Right ventricle myocardium inferior (tissue), 1 donor: ENCODE results near the gene NOD1. TPM values are rescaled to one million over a fixed set of nuclear protein-coding genes. Genes with fewer than 3 reads are reported as not detected.

Experiments used
- ATAC-seq: fragments of 200-7000 bp; cut with Tn5 transposase; one replicate; pipeline ENCODE4 v1.9.1; 2020; ENCODE audit warnings: mild to moderate bottlenecking, moderate library complexity
- DNase-seq: peaks from one replicate; pipeline ENCODE4 v3.0.0; 2021; ENCODE audit errors: missing footprints
- intact Hi-C: fragments of 100-400 bp; cut with DNase I; formaldehyde crosslinking; loops from one replicate; pipeline ENCODE4 v1.11.0; 2022
- total RNA-seq: library from RNA; stranded (reverse); fragmentation: NEBNext Ultra II Directional; extraction: Animal tissue kit (Norgen Biotek cat#: 25700); gene quantifications from one replicate; pipeline ENCODE4 v1.2.1, GENCODE V29; 2021
- donor health status: DM: no; HTN: yes; CAD: no; lungs with severe emphysema.

The NOD1 gene
- total RNA-seq, 1 donor from 2014 or later = 8.4 TPM

GRCh38 chr7:30473903-30474302 lies 4.7 kb downstream of the NOD1 start:
- intact Hi-C loops = loop anchor here (10.0 kb wide), 1 partner anchor 189 kb away; the partner anchor contains the start of gene ZNRF2
- no peak for ATAC-seq

GRCh38 chr7:30472784-30473775 lies 5.5 kb downstream of the NOD1 start:
- intact Hi-C loops = loop anchor here (10.0 kb wide), 1 partner anchor 188 kb away; the partner anchor contains the start of gene ZNRF2
- DNase-seq (no peak), ATAC-seq (no peak)

More at GRCh38 chr7:30473903-30474302, 4.7 kb downstream of the NOD1 start:
- DNase-seq = no peak

- DNase-seq (no peak), ATAC-seq (no peak)
- intact Hi-C loops = loop anchor here (10.0 kb wide), 1 partner anchor 187 kb away; the partner anchor contains the start of gene ZNRF2
Measured at GRCh38 chr7:30472081-30472783, 6.4 kb downstream of the NOD1 start.

GRCh38 chr7:30471205-30471604 lies 7.4 kb downstream of the NOD1 start:
- intact Hi-C loops = loop anchor here (10.0 kb wide), 1 partner anchor 186 kb away; the partner anchor contains the start of gene ZNRF2
- DNase-seq (no peak), ATAC-seq (peak; percentile 1)

- peak; percentile 63 for ATAC-seq
- no peak for DNase-seq
- intact Hi-C loops = loop anchor here (10.0 kb wide), 1 partner anchor 186 kb away; the partner anchor contains the start of gene ZNRF2
Measured at GRCh38 chr7:30470771-30471170, 7.8 kb downstream of the NOD1 start.

GRCh38 chr7:30470163-30470770 lies 8.3 kb downstream of the NOD1 start:
- DNase-seq (no peak), ATAC-seq (peak; percentile 51)
- intact Hi-C loops = loop anchor here (10.0 kb wide), 1 partner anchor 185 kb away; the partner anchor contains the start of gene ZNRF2

- ATAC-seq (peak; percentile 77), DNase-seq (no peak)
- intact Hi-C loops = no loop called here
Measured at GRCh38 chr7:30469303-30469702, 9.3 kb downstream of the NOD1 start.

- peak; percentile 10 for ATAC-seq
- no peak for DNase-seq
- intact Hi-C loops = no loop called here
Measured at GRCh38 chr7:30468791-30469190, 9.8 kb downstream of the NOD1 start.

- intact Hi-C loops = no loop called here
- ATAC-seq (no peak), DNase-seq (no peak)
Measured at GRCh38 chr7:30468041-30468440, 10.5 kb downstream of the NOD1 start.

GRCh38 chr7:30467271-30467670 lies 11.3 kb downstream of the NOD1 start:
- DNase-seq (no peak), ATAC-seq (no peak)
- intact Hi-C loops = no loop called here

- intact Hi-C loops = no loop called here
- DNase-seq (no peak), ATAC-seq (no peak)
Measured at GRCh38 chr7:30466266-30466665, 12.3 kb downstream of the NOD1 start.

GRCh38 chr7:30465811-30466180 lies 12.8 kb downstream of the NOD1 start:
- no peak for ATAC-seq
- intact Hi-C loops = no loop called here
- DNase-seq = no peak

GRCh38 chr7:30465046-30465810 lies 13.4 kb downstream of the NOD1 start:
- intact Hi-C loops = no loop called here
- ATAC-seq (no peak), DNase-seq (no peak)

- DNase-seq (no peak), ATAC-seq (peak; percentile 45)
- intact Hi-C loops = no loop called here
Measured at GRCh38 chr7:30464231-30464671, 14.3 kb downstream of the NOD1 start.

- intact Hi-C loops = no loop called here
- no peak for DNase-seq
- ATAC-seq = no peak
Measured at GRCh38 chr7:30463405-30464145, 15.0 kb downstream of the NOD1 start.

GRCh38 chr7:30462179-30462578 lies 16.4 kb downstream of the NOD1 start:
- DNase-seq (no peak), ATAC-seq (no peak)
- intact Hi-C loops = no loop called here

- intact Hi-C loops = no loop called here
- no peak for DNase-seq
- ATAC-seq = no peak
Measured at GRCh38 chr7:30460246-30460633, 18.3 kb downstream of the NOD1 start.
